Stomach (tissue), 4 donors: ENCODE measurements around the gene ILF2.

Experiments
- POLR2A ChIP-seq, 4 donors: fragments of 450-650 bp; IDR thresholded peaks; one replicate each; pipeline ENCODE4 v1.6.1; 2016; ENCODE audit warnings: antibody characterized with exemption in 4 of 4, control low read depth in 2 of 4, mild to moderate bottlenecking in 1 of 4, moderate library complexity in 1 of 4
- POLR2AphosphoS5 ChIP-seq, 3 donors: sonication (generic); formaldehyde crosslinking; IDR thresholded peaks; one replicate each; pipeline ENCODE4 v1.6.1; 2016; ENCODE audit warnings: antibody characterized with exemption in 3 of 3
- TF ChIP-seq, protein P1 (sequence below), 7 experiments: fragments of 450-650 bp in 4 of 7; fragments of 200-600 bp in 3 of 7; sonication (generic) in 3 of 7; IDR thresholded peaks; one replicate each; pipeline ENCODE4 v1.5.1; 2016 to 2019; ENCODE audit warnings: antibody characterized with exemption in 7 of 7, control low read depth in 2 of 7, mild to moderate bottlenecking in 1 of 7

DNA sequence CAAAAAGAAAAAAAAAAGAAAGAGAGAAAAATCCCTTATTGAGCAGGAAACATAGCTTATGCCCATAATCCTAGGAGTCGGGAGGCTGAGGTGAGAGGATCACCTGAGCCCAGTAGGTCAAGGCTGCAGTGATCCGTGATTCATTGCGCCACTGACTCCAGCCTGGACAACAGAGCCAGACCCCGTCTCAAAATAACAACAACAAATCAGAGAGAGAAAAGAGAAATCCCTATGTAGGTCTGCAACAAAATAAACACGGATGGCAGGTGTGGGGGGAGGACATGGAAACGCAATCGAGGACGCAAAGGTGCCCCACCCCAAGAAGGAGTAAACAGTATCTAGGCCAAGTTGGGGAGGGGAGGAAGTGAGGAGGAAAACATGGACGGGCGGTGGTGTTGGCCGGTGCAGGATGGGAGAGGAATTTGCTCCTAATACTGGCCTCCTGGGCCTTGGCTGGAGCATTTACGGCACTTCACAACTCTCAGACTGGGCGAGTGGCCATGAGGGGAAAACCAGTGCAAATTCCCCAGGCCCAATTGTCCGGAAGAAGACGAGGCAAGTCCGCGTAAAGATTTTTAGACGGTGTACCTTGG, 37.5 kb downstream of the ILF2 start:
- TF ChIP-seq POLR2A (IDR thresholded peaks at IDR 0.05), result no peak
- TF ChIP-seq, protein P1, sequence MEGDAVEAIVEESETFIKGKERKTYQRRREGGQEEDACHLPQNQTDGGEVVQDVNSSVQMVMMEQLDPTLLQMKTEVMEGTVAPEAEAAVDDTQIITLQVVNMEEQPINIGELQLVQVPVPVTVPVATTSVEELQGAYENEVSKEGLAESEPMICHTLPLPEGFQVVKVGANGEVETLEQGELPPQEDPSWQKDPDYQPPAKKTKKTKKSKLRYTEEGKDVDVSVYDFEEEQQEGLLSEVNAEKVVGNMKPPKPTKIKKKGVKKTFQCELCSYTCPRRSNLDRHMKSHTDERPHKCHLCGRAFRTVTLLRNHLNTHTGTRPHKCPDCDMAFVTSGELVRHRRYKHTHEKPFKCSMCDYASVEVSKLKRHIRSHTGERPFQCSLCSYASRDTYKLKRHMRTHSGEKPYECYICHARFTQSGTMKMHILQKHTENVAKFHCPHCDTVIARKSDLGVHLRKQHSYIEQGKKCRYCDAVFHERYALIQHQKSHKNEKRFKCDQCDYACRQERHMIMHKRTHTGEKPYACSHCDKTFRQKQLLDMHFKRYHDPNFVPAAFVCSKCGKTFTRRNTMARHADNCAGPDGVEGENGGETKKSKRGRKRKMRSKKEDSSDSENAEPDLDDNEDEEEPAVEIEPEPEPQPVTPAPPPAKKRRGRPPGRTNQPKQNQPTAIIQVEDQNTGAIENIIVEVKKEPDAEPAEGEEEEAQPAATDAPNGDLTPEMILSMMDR (IDR thresholded peaks at IDR 0.05), result no peak
- TF ChIP-seq POLR2AphosphoS5 (IDR thresholded peaks at IDR 0.05), result no peak
